Measurements from ENCODE around the gene DCDC2C.
A peak's percentile ranks its signal among the peaks of the same experiment; 100 is the strongest.

The DCDC2C gene

DNA sequence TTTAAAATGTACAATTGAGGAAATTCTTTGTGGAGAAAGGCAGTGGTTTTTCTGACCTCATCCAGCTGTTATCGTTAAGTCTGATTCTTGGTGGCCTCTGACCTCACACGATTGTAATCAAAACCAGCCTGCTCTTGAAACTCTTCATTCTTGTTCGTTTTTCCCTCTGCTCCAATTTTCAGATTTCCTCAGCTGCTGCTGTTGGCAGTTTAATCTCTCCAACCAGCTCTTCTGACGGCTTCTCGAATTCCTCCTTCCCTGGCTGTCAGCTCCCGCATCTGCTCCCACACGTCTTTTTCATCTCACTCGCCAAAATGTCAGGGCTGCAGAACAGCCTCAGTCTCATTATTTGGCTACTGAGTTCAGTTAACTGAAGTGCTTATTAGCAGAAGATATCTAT is 136.1 kb downstream of the DCDC2C start:
- DNase-seq: no peak

DNA sequence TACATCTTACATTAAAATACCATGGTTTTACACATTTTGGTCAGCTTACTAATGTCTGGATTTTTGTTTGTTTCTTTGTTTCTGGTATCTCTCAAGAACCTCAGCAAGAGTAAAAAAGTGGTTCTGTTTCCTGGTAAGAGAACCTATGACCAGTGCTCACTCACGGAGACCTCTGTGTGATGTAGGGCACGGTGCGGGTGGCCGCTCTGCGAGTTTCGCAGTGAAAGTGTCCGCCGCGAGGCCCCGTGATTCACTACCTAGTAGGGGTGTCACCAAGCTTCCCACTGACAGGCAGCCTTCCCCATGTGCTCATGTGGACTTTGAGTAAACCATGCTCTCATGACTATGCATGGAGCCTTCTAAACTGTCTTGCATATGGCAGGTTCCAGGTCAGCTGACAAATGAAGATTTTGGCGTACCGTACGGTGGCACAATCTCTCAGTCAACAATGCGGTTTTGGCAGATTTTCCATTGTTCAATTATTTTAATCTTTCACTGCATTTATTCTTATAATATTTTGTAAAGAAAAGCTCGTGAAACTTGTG is 137.3 kb downstream of the DCDC2C start:
- DNase-seq: no peak

DNA sequence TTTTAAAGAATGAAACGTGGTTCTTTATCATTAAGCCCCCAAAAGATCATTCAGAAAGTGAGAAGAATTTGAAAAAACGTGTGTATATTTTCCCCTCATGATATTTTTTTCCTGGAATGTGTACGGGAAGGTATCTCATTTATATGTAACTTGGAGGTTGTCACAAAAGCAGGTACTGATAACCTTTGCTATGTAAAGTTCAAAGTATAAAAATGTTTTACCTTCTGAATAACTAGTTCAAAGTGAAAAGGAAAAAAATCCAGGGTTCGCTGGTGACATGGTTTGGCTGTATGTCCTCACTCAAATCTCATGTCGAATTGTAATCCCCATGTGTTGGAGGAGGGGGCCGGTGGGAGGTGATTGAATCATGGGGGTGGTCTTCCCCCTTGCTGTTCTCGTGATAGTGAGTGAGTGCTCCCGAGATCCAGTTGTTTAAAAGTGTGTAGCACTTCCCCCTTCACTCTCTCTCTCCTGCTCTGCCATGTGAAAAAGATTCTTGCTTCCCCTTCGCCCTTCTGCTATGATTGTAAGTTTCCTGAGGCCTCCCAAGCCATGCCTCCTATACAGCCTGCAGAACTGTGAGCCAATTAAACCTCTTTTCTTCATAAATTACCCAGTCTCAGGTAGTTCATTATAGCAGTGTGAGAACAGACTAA is 144.2 kb downstream of the DCDC2C start:
- DNase-seq: no peak

DNA sequence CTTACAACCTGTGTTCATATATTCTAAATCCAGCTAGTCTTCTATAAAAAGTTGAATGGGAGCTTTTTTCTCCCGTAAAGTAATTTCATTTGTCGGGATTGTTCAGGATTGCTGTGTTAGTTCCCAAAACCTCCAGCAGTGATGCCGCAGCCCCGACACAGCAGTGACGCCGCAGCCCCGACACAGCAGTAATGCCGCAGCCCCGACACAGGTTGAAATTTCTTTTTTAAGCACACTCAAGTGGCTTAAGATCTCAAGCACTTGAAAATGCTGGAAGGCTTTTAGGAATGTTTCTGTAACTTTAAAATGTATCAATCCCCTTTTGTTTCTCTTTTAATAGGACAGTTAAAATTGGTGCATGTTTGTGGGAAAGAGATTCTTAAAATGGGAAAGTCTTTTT is 145.4 kb downstream of the DCDC2C start:
- DNase-seq: no peak

DNA sequence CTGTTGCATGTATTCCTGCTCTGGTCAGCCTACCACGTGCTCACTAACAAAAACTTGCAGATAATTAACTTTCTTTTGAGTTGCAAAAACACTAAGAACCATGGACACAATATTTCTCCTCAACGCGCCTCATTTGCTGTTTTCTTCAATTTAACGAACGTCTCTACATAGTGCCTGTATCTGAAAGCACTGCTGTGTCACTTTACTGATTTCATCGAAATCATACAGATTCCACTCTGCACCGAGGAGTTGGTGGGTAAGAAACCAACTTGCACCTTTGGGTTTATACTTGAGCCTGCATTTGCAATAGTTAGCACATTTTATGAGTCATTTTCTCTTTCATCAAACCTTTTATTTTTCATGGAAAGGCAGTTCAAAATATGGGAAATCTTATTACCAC is 145.8 kb downstream of the DCDC2C start:
- DNase-seq: no peak

DNA sequence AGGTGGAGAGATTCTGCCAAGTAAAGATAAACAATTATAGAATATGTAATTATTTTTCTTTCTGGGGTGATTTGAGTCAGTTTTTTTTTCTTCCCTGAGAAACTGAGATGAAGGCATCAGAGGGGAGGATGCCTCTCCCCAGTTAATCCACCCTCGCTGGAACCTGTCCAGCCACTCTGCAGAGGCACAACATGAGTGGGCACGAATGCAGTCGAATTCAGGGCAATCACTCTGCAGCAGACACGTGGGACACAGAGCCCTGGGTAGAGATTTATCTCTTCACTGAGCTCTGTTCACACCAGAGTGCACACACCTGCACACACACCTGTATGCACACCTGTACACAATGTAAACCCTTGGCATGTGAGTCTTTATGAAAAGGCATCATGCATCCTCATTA is 154.2 kb downstream of the DCDC2C start:
- peak; percentile 96 for DNase-seq

DNA sequence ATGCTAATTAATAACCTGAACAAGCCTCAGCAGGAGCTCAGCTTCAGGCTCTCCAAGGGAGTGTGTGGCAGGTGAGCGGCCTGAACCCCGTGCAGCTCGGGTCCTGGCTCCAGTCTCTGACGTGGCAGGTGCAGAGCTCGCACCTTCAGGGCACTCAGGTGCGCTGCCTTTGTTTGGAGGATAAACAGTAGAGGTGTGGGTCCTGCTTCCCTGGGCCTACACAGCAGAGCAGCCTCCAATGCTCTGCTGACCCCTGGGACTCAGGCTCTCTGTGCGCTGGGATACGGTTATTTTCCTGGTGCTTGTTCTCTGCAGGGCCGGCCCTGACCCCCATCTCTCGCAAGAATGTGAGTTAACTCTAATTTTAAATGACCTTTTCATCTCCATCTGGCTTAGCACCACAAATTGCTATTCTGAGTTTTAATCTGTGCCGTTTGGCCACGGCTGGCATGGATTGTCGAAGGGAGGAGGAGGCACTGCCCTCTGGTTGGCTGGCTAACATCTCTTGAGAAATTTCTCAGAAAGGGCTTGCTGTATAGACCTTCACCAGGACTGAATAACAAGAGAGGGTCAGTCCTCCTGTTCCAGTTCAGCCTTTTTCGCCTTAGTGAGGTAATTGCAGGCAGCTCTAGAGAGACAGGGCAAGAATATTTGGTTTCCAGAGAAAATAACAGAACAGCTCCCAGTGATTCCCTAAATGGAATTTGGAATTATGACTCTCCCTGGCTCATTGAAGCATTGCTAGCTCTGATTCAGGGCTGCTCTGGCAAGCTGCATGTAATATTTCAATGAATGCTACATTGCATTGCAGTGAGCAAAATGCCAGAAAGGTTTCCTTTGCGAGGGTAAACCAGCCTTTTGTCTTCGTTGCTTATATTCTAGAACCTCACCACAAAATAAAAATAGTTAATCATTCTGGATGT is 161.8 kb downstream of the DCDC2C start:
- DNase-seq: peak; percentile 97

DNA sequence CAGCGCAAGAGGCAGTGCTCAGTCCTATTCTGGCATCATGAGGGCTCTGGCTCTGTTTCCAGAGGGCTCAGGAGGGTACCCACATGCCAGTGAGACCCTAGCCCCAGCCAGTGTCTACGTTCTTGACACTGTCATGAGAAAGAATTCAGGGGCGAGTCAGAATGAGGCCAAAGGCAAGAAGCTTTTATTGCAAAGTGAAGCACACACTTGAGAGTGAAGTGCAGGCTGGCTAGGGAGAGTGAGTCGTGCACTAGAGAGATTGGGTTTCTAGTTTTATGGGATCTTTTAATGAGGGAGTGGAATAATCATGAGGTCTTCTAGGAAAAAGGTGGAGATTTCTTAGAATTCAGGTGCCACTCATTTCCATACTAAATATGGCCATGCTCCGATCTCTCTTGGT is 164.1 kb downstream of the DCDC2C start:
- no peak for DNase-seq

DNA sequence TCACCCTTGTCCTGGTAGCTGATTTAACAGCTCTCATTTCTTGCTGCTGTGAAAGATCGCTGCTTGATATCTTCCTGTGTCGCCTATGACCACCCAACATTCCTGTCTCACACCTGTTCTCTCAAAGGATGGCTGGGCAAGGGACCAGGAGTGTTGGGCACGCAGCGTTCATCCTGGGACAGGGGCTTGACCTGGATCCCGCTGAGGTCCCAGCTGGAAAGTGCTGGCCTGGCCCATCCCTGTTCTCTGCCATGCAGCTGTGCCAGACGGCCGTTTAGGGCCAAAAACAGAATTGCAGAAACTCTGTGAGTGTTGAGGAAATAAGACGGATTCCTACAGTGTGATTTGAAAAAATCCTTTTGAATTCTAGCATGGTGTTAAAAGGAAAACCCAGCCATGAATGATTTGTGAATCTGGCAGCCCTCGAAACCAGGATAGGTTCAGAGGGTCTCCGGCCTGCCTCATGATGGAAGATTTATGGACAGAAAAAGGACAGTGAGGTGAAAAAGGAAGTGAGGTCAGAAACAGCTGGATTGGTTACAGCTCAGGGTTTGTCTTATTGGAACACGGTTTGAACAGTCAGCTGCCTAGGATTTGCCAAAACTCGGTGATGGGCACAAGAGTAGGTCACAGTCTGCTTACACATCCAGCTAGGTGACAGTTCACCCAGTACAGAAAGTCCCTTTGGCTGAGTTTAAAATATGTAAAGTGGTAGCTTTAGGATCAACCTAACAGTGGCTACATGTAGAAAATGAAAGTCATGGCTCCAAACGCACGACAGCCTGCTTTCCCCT is 164.8 kb downstream of the DCDC2C start:
- DNase-seq: no peak

DNA sequence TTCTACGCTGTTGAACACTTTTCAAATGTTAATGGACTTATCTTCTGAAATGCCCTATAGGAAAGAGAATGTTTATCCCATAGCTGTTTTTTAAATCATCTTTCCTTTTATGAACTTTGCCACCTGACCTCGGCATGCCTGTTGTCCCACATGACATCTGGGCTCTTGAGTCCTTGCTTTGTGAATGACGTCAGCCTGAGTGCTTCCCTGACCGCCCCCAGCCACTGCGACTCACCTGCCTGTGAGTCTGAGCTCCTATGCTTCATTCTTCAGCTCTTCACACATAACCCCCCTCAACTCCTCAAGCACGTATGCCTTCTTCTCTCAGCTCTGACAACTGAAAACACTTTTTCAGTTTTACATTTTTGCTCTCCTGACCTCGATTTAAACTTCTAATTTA is 166.8 kb downstream of the DCDC2C start:
- no peak for DNase-seq

DNA sequence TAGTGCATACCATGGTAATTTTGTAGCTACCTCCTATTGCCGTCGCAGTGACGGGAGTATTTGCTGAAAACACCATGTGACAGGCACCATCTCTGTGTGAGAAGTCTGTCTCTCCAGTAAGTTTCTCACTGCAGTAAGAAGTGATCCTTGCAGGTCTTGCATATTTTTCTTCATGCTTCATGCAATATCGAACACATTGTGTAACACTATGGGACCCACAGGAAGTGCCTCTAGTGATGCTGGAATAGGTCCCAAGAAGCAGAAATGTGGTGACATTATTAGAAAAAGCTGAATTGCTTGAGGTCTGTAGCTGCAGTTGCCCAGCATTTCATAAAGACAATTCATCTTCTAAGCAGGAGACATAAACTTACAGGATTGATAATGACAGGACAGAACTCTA is 167.6 kb downstream of the DCDC2C start:
- DNase-seq: no peak

DNA sequence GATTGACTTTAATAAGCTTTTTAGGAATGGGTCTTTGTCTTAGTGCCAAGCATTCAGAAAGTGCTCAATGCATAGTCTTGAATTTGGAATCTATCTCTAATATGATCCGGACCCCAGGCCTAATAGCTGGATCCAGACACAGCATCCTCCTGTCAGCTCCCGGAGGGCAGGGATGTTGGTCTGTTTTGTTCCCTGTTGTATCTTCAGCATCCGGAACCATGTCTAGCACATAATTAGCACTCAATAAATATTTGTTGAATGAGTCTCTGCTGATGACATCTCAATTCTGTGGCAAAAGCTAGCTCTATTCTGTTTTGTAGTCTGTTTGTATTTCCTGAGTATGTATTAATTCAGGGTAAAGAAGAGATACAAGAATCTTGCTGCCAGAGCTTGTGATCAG is 169.1 kb downstream of the DCDC2C start:
- DNase-seq: peak; percentile 5

DNA sequence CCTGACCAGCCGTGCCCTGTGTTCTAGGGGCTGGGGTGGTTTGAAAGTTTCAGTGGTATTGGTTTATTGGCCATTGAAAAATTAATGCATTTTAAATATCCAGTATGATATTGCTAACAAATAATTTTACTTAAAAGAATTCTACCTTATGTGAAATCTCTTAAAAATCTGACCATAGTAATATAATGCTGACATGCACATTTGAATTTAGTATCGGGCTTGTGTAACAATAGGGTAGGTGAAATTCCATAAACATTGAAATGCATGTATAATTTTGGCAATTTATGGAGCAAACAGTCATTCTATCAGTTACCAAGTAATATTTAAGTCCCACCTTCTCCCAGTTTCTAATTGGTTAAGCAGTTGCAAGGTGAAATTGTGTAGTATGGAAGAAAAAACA is 170.5 kb downstream of the DCDC2C start:
- no peak for DNase-seq

DNA sequence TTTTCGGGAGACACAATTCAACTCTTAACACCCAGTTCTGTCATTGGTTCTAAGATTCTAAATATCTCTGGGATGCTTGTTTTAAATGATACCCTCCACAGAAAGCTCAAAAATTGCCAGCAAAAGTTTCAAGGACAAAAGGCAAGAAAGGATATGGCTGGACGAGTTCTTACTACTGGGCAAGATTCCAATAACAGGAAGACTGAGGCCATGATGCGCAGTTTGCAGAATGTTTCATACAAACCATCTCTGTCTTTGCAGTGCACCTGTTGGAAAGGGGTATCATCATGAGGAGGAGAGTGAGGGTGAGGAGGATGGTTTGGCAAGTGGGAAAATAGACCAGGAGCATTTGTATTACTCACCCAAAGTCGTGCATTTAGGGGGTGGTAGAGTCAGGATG is 172.8 kb downstream of the DCDC2C start:
- no peak for DNase-seq

DNA sequence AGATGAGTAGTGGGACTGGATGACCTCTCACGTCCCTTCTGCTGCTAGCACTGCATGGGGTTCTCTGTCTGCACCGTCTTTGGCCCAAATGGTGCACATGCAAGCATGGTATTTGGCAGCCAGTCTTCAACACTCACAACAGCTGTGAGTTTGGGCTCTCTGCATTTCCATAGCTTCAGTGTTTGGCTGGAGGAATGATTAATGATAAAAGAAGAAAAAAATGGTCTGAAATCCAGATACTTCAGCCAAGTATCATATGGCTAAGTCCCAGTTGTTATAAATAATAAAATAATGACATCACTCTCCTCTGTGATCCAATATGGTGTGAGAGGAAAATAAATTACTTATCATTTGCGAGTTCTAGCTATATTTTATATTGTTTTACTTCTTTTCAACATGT is 173.3 kb downstream of the DCDC2C start:
- no peak for DNase-seq

DNA sequence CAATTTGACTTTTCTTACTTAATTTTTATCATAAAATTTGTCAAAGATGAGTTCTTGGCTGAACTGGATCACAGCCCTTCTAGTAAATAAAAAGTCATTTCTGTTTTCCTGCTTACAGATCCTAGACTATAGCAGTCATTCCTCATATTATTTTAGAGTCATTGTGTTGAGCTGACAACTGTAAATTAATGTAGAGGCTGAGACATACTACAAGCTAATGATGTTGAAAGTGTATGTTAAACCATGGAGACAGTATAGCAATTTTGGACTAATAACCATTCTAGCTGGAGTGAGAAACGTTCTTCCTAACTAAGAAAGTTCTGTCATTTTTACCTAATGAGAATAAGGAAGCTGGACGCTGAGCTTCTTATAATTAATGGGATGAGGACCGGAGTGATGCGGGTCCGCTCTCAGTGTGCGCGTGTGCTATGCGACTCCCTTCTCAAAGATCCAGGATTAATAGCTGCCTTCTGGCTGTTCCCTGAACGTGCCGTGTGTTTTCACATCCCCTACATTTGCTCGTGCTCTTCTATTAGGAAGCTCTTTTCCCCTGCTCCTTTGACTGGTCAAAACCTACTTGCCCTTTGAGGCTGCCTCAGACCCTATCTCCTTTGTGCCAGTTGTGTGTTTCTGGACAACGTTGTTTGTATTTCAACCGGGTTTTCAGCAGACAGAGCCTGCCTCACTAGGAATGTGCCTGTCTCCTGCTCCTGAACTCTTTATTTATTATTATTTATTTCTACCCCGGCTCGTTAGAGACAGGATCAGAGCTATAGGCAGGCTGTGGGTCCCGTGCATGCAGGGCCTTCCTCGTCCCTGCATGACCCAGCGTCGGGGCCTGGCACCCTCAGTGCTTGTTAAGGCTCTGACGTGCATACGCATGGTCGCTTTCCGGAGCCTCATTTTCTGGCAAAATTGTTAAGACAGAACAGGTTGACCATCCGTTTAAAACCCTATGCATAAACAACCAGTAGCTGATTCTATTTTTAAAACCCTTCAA is 182.6 kb downstream of the DCDC2C start:
- no peak for DNase-seq

DNA sequence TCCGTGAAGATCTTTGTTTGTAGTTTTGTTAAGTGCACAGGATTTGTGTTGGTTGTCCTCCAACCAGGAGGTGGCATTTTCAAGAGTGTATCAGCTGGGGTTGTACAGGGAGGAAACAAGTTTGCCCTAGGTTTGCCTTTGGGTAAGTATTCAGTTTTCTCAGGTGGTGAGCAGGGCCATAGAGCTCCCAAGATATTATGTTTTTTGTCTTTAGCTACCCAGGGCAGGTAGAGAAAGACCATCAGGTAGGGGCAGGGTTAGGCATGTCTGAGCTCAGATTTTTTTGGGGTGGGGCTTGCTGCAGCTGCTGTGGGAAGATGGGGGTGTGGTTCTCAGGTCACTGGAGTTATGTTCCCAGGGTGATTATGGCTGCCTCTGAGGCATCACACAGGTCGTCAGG is 191.6 kb downstream of the DCDC2C start:
- DNase-seq: no peak

All from NCI-H146 (cell line).